C4-2B (cell line): Measurements from ENCODE around the gene FBLIM1.

Experiments used
- CTCF ChIP-seq: fragments of 450-650 bp; conservative IDR thresholded peaks from 2 replicates; pipeline ENCODE4 v1.5.1; 2017; ENCODE audit warnings: mild to moderate bottlenecking
- ZFX ChIP-seq: fragments of 450-650 bp; IDR thresholded peaks from 2 replicates; pipeline ENCODE4 v1.6.1; 2017

GRCh38 chr1:15765495-15766194 is 7.0 kb downstream of the FBLIM1 start:
- no peak for TF ChIP-seq CTCF
- TF ChIP-seq ZFX = no peak
